CD14-positive monocyte (primary cell): ENCODE measurements around the gene MYO3B. TPM values are rescaled to one million over a fixed set of nuclear protein-coding genes. Genes with fewer than 3 reads are reported as not detected.

Experiments
- DNase-seq, 3 donors: peaks; one replicate each; pipeline ENCODE4 v3.0.0-alpha.2; 2011 to 2022
- H2AFZ ChIP-seq: 2 replicates; pipeline ENCODE4 v1.6.0; 2012; ENCODE audit warnings: mild to moderate bottlenecking, low read depth, low read length, inconsistent platforms; ENCODE audit not compliant: insufficient read depth, poor library complexity, severe bottlenecking
- H3K27ac ChIP-seq, 2 donors: 1 replicate in 1 of 2; 2 replicates in 1 of 2; pipeline ENCODE4 v1.5.1; 2012 to 2013; ENCODE audit warnings: low read length in 2 of 2, control low read depth in 1 of 2, inconsistent platforms in 1 of 2, low read depth in 1 of 2, mild to moderate bottlenecking in 1 of 2
- H3K27me3 ChIP-seq, 2 donors: one replicate each; pipeline versions ENCODE4 v1.6.0 to v1.6.1; 2011 to 2013; ENCODE audit warnings: low read length in 2 of 2; ENCODE audit not compliant: control insufficient read depth in 2 of 2, insufficient read depth in 2 of 2
- H3K36me3 ChIP-seq, 2 donors: replicated peaks in 1 of 2; 1 replicate in 1 of 2; 2 replicates in 1 of 2; pipeline versions ENCODE4 v1.5.1 to v1.6.1; 2012 to 2013; ENCODE audit warnings: low read length in 2 of 2, control low read depth in 1 of 2, inconsistent platforms in 1 of 2, mild to moderate bottlenecking in 1 of 2; ENCODE audit not compliant: insufficient read depth in 2 of 2, control insufficient read depth in 1 of 2
- H3K4me1 ChIP-seq, 2 donors: 1 replicate in 1 of 2; 2 replicates in 1 of 2; pipeline versions ENCODE4 v1.5.1 to v1.6.1; 2012 to 2013; ENCODE audit warnings: low read length in 2 of 2, control low read depth in 1 of 2, inconsistent platforms in 1 of 2, mild to moderate bottlenecking in 1 of 2, moderate library complexity in 1 of 2; ENCODE audit not compliant: insufficient read depth in 2 of 2, control insufficient read depth in 1 of 2
- H3K4me2 ChIP-seq: replicated peaks from 2 replicates; pipeline ENCODE3; 2012; ENCODE audit warnings: low read length, moderate library complexity, mild to moderate bottlenecking; ENCODE audit not compliant: poor library complexity, severe bottlenecking; ENCODE audit errors: extremely low read depth
- H3K4me3 ChIP-seq, 3 experiments: fragments of 200-600 bp in 1 of 3; sonication (generic) in 1 of 3; replicated peaks in 1 of 3; 1 replicate in 2 of 3; 2 replicates in 1 of 3; pipeline ENCODE4 v1.5.1; 2011 to 2013; ENCODE audit warnings: low read length in 3 of 3, mild to moderate bottlenecking in 3 of 3, control low read depth in 2 of 3, low read depth in 2 of 3, inconsistent platforms in 1 of 3, moderate library complexity in 1 of 3
- H3K79me2 ChIP-seq: 2 replicates; pipeline ENCODE4 v1.6.0; 2012; ENCODE audit warnings: mild to moderate bottlenecking, control low read depth, inconsistent platforms, low read length, moderate library complexity; ENCODE audit not compliant: insufficient read depth
- H3K9ac ChIP-seq: 2 replicates; pipeline ENCODE4 v1.6.0; 2017; ENCODE audit warnings: low read length, mild to moderate bottlenecking; ENCODE audit not compliant: insufficient read depth, poor library complexity, severe bottlenecking
- H3K9me3 ChIP-seq, 2 donors: replicated peaks in 1 of 2; 1 replicate in 1 of 2; 2 replicates in 1 of 2; pipeline versions ENCODE4 v1.5.1 to v1.6.1; 2012 to 2013; ENCODE audit warnings: low read length in 2 of 2, control low read depth in 1 of 2; ENCODE audit not compliant: control insufficient read depth in 1 of 2, insufficient read depth in 1 of 2
- H4K20me1 ChIP-seq: 2 replicates; pipeline ENCODE4 v1.6.0; 2012; ENCODE audit warnings: mild to moderate bottlenecking, low read length, control low read depth, moderate library complexity; ENCODE audit not compliant: insufficient read depth
- H3K27ac Mint-ChIP-seq, 7 donors: one replicate each; pipeline ENCODE4 v1.8.0; 2020; ENCODE audit warnings: mild to moderate bottlenecking in 7 of 7, mixed read lengths in 7 of 7, moderate library complexity in 6 of 7, inconsistent platforms in 2 of 7
- H3K27me3 Mint-ChIP-seq, 3 donors: one replicate each; pipeline ENCODE4 v1.8.0; 2021 to 2022; ENCODE audit warnings: low read depth in 3 of 3, mild to moderate bottlenecking in 3 of 3, mixed read lengths in 3 of 3, moderate library complexity in 3 of 3, inconsistent platforms in 1 of 3
- H3K36me3 Mint-ChIP-seq, 2 donors: one replicate each; pipeline ENCODE4 v1.8.0; 2020; ENCODE audit warnings: mixed read lengths in 2 of 2, inconsistent platforms in 1 of 2, mild to moderate bottlenecking in 1 of 2
- H3K4me1 Mint-ChIP-seq: one replicate; pipeline ENCODE4 v1.8.0; 2020; ENCODE audit warnings: mild to moderate bottlenecking, mixed read lengths
- H3K4me3 Mint-ChIP-seq, 2 donors: one replicate each; pipeline ENCODE4 v1.8.0; 2020; ENCODE audit warnings: mild to moderate bottlenecking in 2 of 2, mixed read lengths in 2 of 2, moderate library complexity in 1 of 2
- H3K9me3 Mint-ChIP-seq, 7 donors: one replicate each; pipeline ENCODE4 v1.8.0; 2020 to 2022; ENCODE audit warnings: mixed read lengths in 7 of 7, mild to moderate bottlenecking in 6 of 7, moderate library complexity in 6 of 7, inconsistent platforms in 2 of 7
- CTCF ChIP-seq: fragments of 200-600 bp; IDR thresholded peaks from one replicate; pipeline ENCODE4 v1.8.0; 2022; ENCODE audit warnings: antibody characterized with exemption, mild to moderate bottlenecking
- WGBS: methylation state at CpG from one replicate; pipeline ENCODE4 v1.1.5; 2013; ENCODE audit warnings: missing lambda C conversion rate; ENCODE audit not compliant: insufficient coverage; 5-methylcytosine and 5-hydroxymethylcytosine counted together
- intact Hi-C, 2 donors: fragments of 100-400 bp; cut with micrococcal nuclease; formaldehyde crosslinking; loops; one replicate each; pipeline versions ENCODE4 v1.15.0 to v1.15.1; 2023
- polyA plus RNA-seq, 3 donors: library from polyadenylated mRNA; depleted of rRNA in 1 of 3; unstranded in 2 of 3; stranded (reverse) in 1 of 3; fragments of 300-500 nt in 2 of 3; fragments of >200 nt in 1 of 3; fragmentation: Illumina TruSeq in 2 of 3; gene quantifications; 1 replicate in 2 of 3; 2 replicates in 1 of 3; pipeline ENCODE4 v1.2.3, GENCODE V29; 2012 to 2021

Gene MYO3B
- polyA plus RNA-seq, 3 donors = not detected

GRCh38 chr2:170144761-170145160, 33.2 kb upstream of the MYO3B start:
- no peak for TF ChIP-seq CTCF
- H3K4me2 ChIP-seq = no peak overlapping the region

GRCh38 chr2:170145191-170145590, 32.8 kb upstream of the MYO3B start:
- Histone ChIP-seq H4K20me1 (no peaks in the 10 kb centered on the region), H3K4me1 (no peaks in the 10 kb centered on the region), H3K36me3 (no peaks in the 10 kb centered on the region), H3K4me3 (no peak overlapping the region), H3K79me2 (no peaks in the 10 kb centered on the region), H3K9ac (no peak overlapping the region), H3K27ac (no peak overlapping the region), H2AFZ (no peak overlapping the region), H3K4me2 (no peak overlapping the region), H3K27me3 (no peaks in the 10 kb centered on the region), H3K9me3 (no peaks in the 10 kb centered on the region)
- WGBS = no CpG with 5 or more reads among the region's 1 CpG
- intact Hi-C loops = no loop called here
- TF ChIP-seq CTCF = no peak
- Mint-ChIP-seq H3K4me1 (peaks cover 5% of the 10 kb centered on the region), H3K27me3 (peaks cover 0 to 1% (median 0%) of the 10 kb centered on the region in 3 donors), H3K4me3 (no peak overlapping the region), H3K36me3 (no peaks in the 10 kb centered on the region), H3K27ac (no peak overlapping the region), H3K9me3 (peaks cover 0 to 13% (median 4%) of the 10 kb centered on the region in 7 donors)
- no peak for DNase-seq

More at GRCh38 chr2:170144761-170145160, 33.2 kb upstream of the MYO3B start:
- no peaks in the 10 kb centered on the region for H3K79me2 ChIP-seq
- no CpG with 5 or more reads among the region's 4 CpGs for WGBS
- H4K20me1 ChIP-seq = no peaks in the 10 kb centered on the region
- Mint-ChIP-seq H3K27me3 (peaks cover 0 to 1% (median 0%) of the 10 kb centered on the region in 3 donors), H3K9me3 (peaks cover 0 to 13% (median 4%) of the 10 kb centered on the region in 7 donors), H3K4me1 (peaks cover 5% of the 10 kb centered on the region), H3K4me3 (no peak overlapping the region), H3K27ac (no peak overlapping the region), H3K36me3 (no peaks in the 10 kb centered on the region)
- H2AFZ ChIP-seq = no peak overlapping the region
- no peak overlapping the region for H3K9ac ChIP-seq
- H3K27ac ChIP-seq = no peak overlapping the region
- intact Hi-C loops = no loop called here
- H3K27me3 ChIP-seq = no peaks in the 10 kb centered on the region
- H3K4me1 ChIP-seq = no peaks in the 10 kb centered on the region
- no peaks in the 10 kb centered on the region for H3K9me3 ChIP-seq
- DNase-seq = no peak
- no peaks in the 10 kb centered on the region for H3K36me3 ChIP-seq
- no peak overlapping the region for H3K4me3 ChIP-seq
